K562 (cell line): ENCODE measurements around the gene ARRDC5. TPM values are rescaled to one million over a fixed set of nuclear protein-coding genes. Genes with fewer than 3 reads are reported as not detected.

Source experiments
- BCOR ChIP-seq: fragments of 450-650 bp; IDR thresholded peaks from 2 replicates; pipeline ENCODE4 v1.6.1; 2016
- CGGBP1 ChIP-seq: fragments of 250-450 bp; sonication (Bioruptor Pico); IDR thresholded peaks from 2 replicates; pipeline ENCODE4 v1.9.0; 2021; ENCODE audit warnings: mild to moderate bottlenecking
- HDAC2 ChIP-seq: fragments of 450-650 bp; IDR thresholded peaks from 2 replicates; pipeline ENCODE4 v1.6.1; 2016; ENCODE audit warnings: mild to moderate bottlenecking
- KLF13 ChIP-seq: fragments of 450-650 bp; IDR thresholded peaks from 2 replicates; pipeline ENCODE4 v1.6.1; 2016; ENCODE audit warnings: missing genetic modification characterization, low read depth, mild to moderate bottlenecking, missing compliant biosample characterization, moderate library complexity, borderline replicate concordance
- MTA1 ChIP-seq: fragments of 450-650 bp; IDR thresholded peaks from 2 replicates; pipeline ENCODE4 v1.6.1; 2017; ENCODE audit warnings: borderline replicate concordance
- NFRKB ChIP-seq: fragments of 450-650 bp; IDR thresholded peaks from 2 replicates; pipeline ENCODE4 v1.6.1; 2016; ENCODE audit warnings: low read depth
- PHF8 ChIP-seq: fragments of 200-600 bp; sonication (generic); IDR thresholded peaks from 2 replicates; pipeline ENCODE4 v1.6.1; 2012; ENCODE audit warnings: mixed run types, mild to moderate bottlenecking, inconsistent platforms, low read length, moderate library complexity, borderline replicate concordance
- PPARD ChIP-seq: fragments of 250-450 bp; sonication (Bioruptor Pico); IDR thresholded peaks from 2 replicates; pipeline ENCODE4 v1.8.0; 2022; ENCODE audit warnings: inconsistent platforms, mild to moderate bottlenecking, moderate library complexity
- PRDM10 ChIP-seq: fragments of 450-650 bp; IDR thresholded peaks from 2 replicates; pipeline ENCODE4 v1.6.1; 2018; ENCODE audit not compliant: partially characterized antibody
- ZBTB33 ChIP-seq: sonication (generic); formaldehyde crosslinking; IDR thresholded peaks from 2 replicates; pipeline ENCODE4 v1.8.1; 2023; ENCODE audit warnings: mild to moderate bottlenecking, missing genetic modification reagents
- ZKSCAN3 ChIP-seq: fragments of 250-450 bp; sonication (Bioruptor Pico); IDR thresholded peaks from 2 replicates; pipeline ENCODE4 v1.4.0; 2020
- ZNF318 ChIP-seq, 2 experiments: fragments of 450-650 bp; IDR thresholded peaks; 2 replicates each; pipeline ENCODE4 v1.6.1; 2016; ENCODE audit warnings: mild to moderate bottlenecking in 2 of 2, borderline replicate concordance in 1 of 2, low read depth in 1 of 2, moderate library complexity in 1 of 2
- ZNF77 ChIP-seq: fragments of 250-450 bp; sonication (Bioruptor Pico); IDR thresholded peaks from 2 replicates; pipeline ENCODE4 v1.5.0; 2020
- polyA plus RNA-seq, 8 experiments: library from polyadenylated mRNA; depleted of rRNA in 4 of 8; stranded (reverse) in 5 of 8; unstranded in 3 of 8; fragments of >200 nt; fragmentation: Nextera tagmentation in 2 of 8; fragmentation: Illumina TruSeq in 1 of 8; extraction: Ambion mirVana in 2 of 8; extraction: Trizol in 1 of 8; gene quantifications; 2 replicates each; pipeline versions ENCODE4 v1.2.1 to v1.2.3, GENCODE V29; 2011 to 2014; ENCODE audit warnings: inconsistent platforms in 1 of 8, missing spikeins in 1 of 8
- total RNA-seq, 7 experiments: library from RNA; depleted of rRNA in 6 of 7; stranded (reverse); fragments of >200 nt in 6 of 7; fragmentation: Illumina TruSeq in 2 of 7; extraction: Trizol in 2 of 7; gene quantifications; 2 replicates each; pipeline versions ENCODE4 v1.2.1 to v1.2.3, GENCODE V29; 2011 to 2021; ENCODE audit warnings: low replicate concordance in 1 of 7

The ARRDC5 gene
- total and polyA plus RNA-seq, 9 of the 15 experiments (the other 6 are each of a cell fraction or from before 2014, with no cell fraction given): not detected

- TF ChIP-seq ZNF318 (IDR thresholded peaks at IDR 0.05; ENCODE audit: borderline replicate concordance in 1 of 2, low read depth in 1 of 2) (peak in 1 of 2 experiments; percentile 51; a peak in 1 of 4 replicates), BCOR (peak; percentile 99), HDAC2 (peak; percentile 96), NFRKB (no peak), ZBTB33 (CRISPR knock-in tag) (peak; percentile 65; the same call in 1 of the 2 replicates), MTA1 (no peak; the same call in 1 of the 2 replicates), PHF8 (peak; percentile 63; the same call in 1 of the 2 replicates), PRDM10 (peak; percentile 63), CGGBP1 (CRISPR knock-in tag) (no peak), ZNF77 (CRISPR knock-in tag) (0 out of 2 replicates have a peak, but pooled peaks have one; percentile 26), PPARD (no peak), ZKSCAN3 (CRISPR knock-in tag) (no peak), KLF13 (peak; percentile 87)
Measured at GRCh38 chr19:4867534-4868285, 35.0 kb downstream of the ARRDC5 start, which contains the start of gene PLIN3 (continued).
